ACC112 (cell line): ENCODE measurements around the gene LATS2.
A peak's percentile ranks its signal among the peaks of the same experiment; 100 is the strongest.
"Not testable (repeated sequence)": the region's sequence is repeated elsewhere in the genome, so short reads cannot be mapped to it uniquely, and the experiment has no call there.

Source experiments
- H2AFZ ChIP-seq: fragments of 200-600 bp; sonication (generic); one replicate; pipeline ENCODE4 v1.6.0; 2017; ENCODE audit warnings: antibody characterized with exemption, low read length; ENCODE audit not compliant: unreplicated experiment
- H3K27ac ChIP-seq: fragments of 200-600 bp; sonication (generic); 2 replicates; pipeline ENCODE4 v1.5.1; 2014; ENCODE audit warnings: low read depth, mild to moderate bottlenecking, antibody characterized with exemption, low read length, moderate library complexity
- H3K27me3 ChIP-seq: fragments of 200-600 bp; sonication (generic); 2 replicates; pipeline ENCODE4 v1.6.1; 2014; ENCODE audit warnings: mild to moderate bottlenecking, antibody characterized with exemption, low read length, moderate library complexity, mixed read lengths; ENCODE audit not compliant: insufficient read depth
- H3K36me3 ChIP-seq: fragments of 200-600 bp; sonication (generic); 2 replicates; pipeline ENCODE4 v1.6.1; 2016; ENCODE audit warnings: mild to moderate bottlenecking, antibody characterized with exemption, low read length, moderate library complexity, mixed read lengths; ENCODE audit not compliant: insufficient read depth
- H3K4me1 ChIP-seq: fragments of 200-600 bp; sonication (generic); one replicate; pipeline ENCODE4 v1.6.1; 2016; ENCODE audit warnings: low read length, mixed read lengths; ENCODE audit not compliant: insufficient read depth, unreplicated experiment, control insufficient read depth
- H3K4me3 ChIP-seq: fragments of 200-600 bp; sonication (generic); 2 replicates; pipeline ENCODE4 v1.5.1; 2014; ENCODE audit warnings: mild to moderate bottlenecking, low read depth, low read length
- H3K79me2 ChIP-seq: fragments of 200-600 bp; sonication (generic); one replicate; pipeline ENCODE4 v1.6.0; 2016; ENCODE audit warnings: low read length; ENCODE audit not compliant: control insufficient read depth, unreplicated experiment, insufficient read depth

The LATS2 gene

DNA sequence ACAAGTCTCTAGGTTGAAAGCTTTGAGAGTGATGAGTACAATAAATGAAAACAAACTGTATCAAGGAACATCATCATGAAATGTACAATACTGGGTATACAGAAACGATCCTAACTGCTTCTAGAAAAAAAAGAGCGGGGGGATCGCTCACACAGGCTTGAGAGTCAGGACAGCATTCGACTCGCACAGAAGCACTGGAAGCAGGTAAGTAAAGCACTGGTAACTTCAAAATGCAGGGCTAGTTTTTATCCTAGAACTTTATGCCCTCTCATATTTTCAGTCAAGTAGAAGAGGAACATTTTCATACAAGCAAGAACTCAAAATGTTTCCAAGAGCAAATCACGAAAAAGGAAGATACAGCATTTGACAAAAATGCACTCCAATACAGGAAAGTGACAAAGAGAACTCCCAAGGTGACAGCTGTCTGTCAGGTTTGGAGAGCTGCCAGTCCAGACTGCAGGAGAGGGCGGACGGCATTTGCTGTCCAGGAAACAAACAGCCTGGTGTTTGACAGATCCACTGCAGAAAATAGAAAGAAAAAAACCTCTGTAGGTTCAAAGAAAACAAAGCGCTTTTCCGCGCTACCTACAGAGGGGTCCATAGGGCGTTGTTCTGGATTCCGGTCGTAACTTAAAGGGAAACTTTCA is 100.6 kb downstream of the LATS2 start:
- peak overlapping the region; percentile 63 for H3K4me3 ChIP-seq
- no peaks in the 10 kb centered on the region for H3K36me3 ChIP-seq
- H3K4me1 ChIP-seq, result peaks cover 6% of the 10 kb centered on the region
- no peak overlapping the region for H3K27ac ChIP-seq
- H3K27me3 ChIP-seq, result no peaks in the 10 kb centered on the region
- H3K79me2 ChIP-seq, result no peaks in the 10 kb centered on the region
- no peak overlapping the region for H2AFZ ChIP-seq

DNA sequence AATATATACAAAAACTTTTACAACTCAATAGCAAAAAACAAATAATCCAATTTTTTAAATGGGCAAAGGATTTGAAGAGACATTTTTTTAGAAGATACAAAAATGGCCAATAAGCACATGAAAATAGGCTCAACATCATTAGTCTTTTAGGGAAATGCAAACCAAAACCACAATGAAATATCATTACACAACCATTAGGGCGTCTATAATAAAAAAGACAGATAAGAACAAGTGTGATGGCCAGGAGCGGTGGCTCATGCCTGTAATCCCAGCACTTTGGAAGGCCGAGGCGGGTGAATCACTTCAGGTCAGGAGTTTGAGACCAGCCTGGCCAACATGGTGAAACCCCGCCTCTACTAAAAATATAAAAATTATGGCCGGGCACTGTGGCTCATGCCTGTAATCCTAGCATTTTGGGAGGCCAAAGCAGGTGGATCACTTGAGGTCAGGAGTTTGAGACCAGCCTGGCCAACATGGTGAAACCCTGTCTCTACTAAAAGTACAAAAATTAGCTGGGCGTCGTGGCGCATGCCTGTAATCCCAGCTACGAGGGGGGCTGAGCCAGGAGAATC is 104.3 kb downstream of the LATS2 start:
- not testable (repeated sequence) for H3K79me2 ChIP-seq, H3K4me1 ChIP-seq, H3K27me3 ChIP-seq, H3K27ac ChIP-seq, H3K4me3 ChIP-seq, H2AFZ ChIP-seq, H3K36me3 ChIP-seq

DNA sequence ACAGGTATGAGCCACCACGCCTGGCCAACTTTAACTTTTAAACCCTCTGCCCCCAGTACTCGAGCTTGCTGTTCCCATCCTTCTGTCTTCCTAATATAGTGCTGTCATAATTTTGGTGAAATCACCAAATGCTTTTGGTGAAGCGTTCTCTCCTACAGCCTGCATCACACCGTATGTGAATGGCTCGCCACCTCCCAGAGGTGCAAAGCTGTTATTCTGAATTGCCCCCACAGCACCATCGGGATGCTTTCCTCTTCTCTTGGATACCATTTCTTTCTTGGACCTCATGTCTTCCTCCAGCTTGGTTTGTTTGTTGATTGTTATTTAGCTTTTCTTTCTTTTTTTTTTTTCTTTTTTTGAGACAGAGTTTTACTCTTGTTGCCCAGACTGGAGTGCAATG is 105.9 kb downstream of the LATS2 start:
- Histone ChIP-seq H3K79me2 (no peaks in the 10 kb centered on the region), H3K4me3 (no peak overlapping the region)

DNA sequence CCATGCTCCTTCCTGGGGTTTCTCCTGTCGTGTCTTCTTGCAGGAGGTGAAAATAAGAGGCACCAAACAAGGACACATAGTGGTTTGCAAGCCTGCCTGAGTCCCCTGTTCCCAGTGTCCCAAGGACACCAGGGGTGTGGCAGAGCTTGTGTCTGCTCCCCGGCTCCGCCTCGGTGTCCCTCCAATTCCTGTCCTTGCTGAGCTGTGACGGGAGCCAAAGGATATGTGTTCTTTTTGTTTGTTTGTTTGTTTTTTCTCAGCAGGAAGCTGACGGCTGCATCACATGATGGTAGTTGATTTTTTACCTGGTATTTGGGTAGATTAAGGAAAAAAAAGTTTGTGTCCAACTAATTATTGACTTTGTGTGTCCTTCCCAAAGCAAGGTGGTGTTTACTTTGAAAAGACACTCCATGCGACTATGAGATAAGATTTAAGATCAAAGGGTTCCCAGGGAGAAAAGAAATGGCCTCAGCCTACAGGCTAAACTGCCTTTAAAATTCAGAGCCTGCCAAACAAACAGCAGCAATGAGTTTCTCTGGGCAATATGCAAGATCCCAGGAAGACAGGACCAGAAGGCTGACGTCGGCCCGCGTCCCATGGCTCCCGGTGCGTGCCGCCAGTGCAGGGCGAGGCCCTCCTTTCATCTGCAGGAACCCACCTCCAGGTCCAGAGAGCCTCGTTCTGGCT is 108.0 kb downstream of the LATS2 start:
- no peak overlapping the region for H3K27ac ChIP-seq
- H3K27me3 ChIP-seq, result no peaks in the 10 kb centered on the region
- no peak overlapping the region for H2AFZ ChIP-seq
- H3K4me1 ChIP-seq, result no peaks in the 10 kb centered on the region
- H3K79me2 ChIP-seq, result no peaks in the 10 kb centered on the region
- no peaks in the 10 kb centered on the region for H3K36me3 ChIP-seq
- no peak overlapping the region for H3K4me3 ChIP-seq

More for the DNA sequence above, 105.9 kb downstream of the LATS2 start:
- Histone ChIP-seq H3K36me3 (no peaks in the 10 kb centered on the region), H2AFZ (no peak overlapping the region), H3K27ac (no peak overlapping the region), H3K4me1 (peaks cover 1% of the 10 kb centered on the region), H3K27me3 (no peaks in the 10 kb centered on the region)

DNA sequence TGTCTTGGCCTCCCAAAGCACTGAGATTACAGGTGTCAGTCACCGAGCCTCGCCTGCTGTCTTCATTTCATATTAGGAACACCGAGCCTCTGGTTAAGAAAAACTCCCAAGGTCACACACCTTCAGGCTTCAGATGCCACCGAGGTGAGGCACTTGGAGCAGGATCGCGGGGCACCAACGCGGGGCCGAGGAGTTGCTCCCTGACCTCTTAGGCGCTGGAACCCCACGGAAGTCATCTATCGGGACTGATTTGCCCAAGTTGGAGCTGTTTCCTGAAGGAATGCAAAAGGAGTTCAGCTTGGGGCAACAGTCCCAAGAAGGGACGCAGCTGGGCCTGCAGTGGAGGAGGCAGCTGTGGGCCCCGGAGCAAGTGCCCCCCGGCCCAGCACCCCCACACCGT is 108.5 kb downstream of the LATS2 start:
- Histone ChIP-seq H3K4me3 (no peak overlapping the region), H3K27ac (no peak overlapping the region), H3K27me3 (no peaks in the 10 kb centered on the region), H2AFZ (no peak overlapping the region), H3K79me2 (no peaks in the 10 kb centered on the region), H3K36me3 (no peaks in the 10 kb centered on the region), H3K4me1 (no peaks in the 10 kb centered on the region)

DNA sequence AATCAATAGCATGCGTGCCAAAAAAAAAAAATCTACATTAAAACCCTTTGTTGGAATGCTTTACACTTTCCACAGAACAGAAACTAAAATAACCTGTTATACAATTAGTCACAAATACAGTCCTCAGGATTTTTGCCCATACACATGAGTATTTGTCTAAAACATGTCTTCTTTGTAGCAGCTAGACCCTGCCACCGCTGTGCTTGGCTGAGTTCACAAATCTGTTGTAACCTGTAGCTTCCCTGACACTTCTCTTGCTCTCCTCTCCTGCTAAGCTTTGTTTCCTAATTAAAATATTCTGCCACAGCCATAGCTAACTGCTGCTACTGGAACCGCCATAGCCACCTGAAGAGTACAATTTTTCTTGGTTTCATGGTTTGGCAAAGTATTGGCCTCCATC is 113.4 kb downstream of the LATS2 start:
- not testable (repeated sequence) for H2AFZ ChIP-seq, H3K36me3 ChIP-seq, H3K4me3 ChIP-seq, H3K27me3 ChIP-seq, H3K79me2 ChIP-seq, H3K4me1 ChIP-seq, H3K27ac ChIP-seq

DNA sequence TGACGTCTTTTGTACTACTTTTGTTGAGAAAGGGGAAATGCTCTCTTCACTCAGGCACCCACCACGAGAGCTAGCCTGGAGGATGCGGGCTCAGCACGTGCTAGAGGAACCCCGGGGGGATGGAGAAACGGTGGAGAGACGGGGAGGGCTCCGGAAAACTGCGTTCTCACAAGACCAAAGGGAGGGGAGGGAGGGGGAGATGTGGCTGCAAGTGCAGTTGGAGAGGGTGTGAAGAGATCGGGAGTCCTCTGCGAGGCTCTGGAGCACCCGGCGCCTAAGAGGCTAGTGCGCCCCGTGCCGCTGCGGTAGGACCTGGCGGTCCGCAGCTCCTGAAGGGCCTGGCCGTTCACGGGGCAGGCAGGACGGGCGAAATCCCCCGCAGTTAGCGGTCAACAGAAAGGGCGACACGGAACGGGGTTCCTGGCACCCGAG is 115.4 kb downstream of the LATS2 start:
- H3K36me3 ChIP-seq, result no peaks in the 10 kb centered on the region
- H3K4me3 ChIP-seq, result peak overlapping the region; percentile 29; the same call in 1 of the 2 replicates
- no peak overlapping the region for H3K27ac ChIP-seq
- H3K4me1 ChIP-seq, result peaks cover 5% of the 10 kb centered on the region
- H3K27me3 ChIP-seq, result no peaks in the 10 kb centered on the region
- H2AFZ ChIP-seq, result peak overlapping the region; percentile 56
- no peaks in the 10 kb centered on the region for H3K79me2 ChIP-seq

DNA sequence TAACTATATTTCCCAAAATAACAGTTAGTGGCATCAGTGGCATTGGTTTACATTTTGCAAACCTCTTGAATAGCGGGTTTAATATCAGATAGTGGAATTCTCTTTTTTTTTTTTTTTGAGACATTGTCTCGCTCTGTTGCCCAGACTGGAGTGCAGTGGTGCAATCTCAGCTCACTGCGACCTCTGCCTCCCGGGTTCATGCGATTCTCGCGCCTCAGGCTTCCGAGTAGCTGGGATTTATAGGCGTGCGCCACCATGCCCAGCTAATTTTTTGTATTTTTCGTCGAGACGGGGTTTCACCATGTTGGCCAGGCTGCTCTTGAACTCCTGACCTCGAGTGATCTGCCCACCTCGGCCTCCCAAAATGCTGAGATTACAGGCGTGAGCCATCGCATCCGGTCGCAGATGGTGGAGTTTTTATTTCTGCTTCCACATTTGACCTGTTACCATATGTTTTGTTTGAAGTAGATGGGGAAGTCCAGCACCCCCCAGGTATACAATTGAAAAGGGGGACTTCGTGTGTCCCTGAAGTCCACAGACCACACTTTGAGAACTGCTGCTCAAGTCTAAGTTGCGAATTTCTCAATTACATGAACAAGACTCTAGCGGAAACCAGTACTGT is 118.3 kb downstream of the LATS2 start:
- Histone ChIP-seq H2AFZ (no peak overlapping the region), H3K27ac (peak overlapping the region; percentile 84), H3K79me2 (no peaks in the 10 kb centered on the region), H3K4me3 (no peak overlapping the region), H3K36me3 (no peaks in the 10 kb centered on the region), H3K4me1 (peaks cover 15% of the 10 kb centered on the region), H3K27me3 (no peaks in the 10 kb centered on the region)

DNA sequence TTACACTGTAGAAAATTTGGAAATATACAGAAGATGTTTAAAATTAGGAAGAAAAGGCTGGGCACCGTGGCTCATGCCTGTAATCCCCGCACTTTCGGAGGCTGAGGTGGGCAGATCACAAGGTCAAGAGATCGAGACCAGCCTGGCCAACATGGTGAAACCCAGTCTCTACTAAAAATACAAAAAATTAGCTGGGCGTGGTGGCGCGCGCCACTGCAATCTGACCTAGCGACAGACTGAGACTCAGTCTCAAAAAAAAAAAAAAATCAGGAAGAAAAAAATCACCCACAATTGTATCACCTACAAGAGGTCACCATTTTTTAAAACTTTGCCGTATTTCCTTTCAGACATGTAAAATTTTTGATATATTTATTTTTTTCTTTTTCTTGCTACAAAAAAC is 120.9 kb downstream of the LATS2 start:
- H2AFZ ChIP-seq, H3K4me3 ChIP-seq, H3K27me3 ChIP-seq, H3K79me2 ChIP-seq, H3K36me3 ChIP-seq: not testable (repeated sequence)
- Histone ChIP-seq H3K4me1 (peaks cover 15% of the 10 kb centered on the region), H3K27ac (peak overlapping the region; percentile 38; the same call in 1 of the 2 replicates)

DNA sequence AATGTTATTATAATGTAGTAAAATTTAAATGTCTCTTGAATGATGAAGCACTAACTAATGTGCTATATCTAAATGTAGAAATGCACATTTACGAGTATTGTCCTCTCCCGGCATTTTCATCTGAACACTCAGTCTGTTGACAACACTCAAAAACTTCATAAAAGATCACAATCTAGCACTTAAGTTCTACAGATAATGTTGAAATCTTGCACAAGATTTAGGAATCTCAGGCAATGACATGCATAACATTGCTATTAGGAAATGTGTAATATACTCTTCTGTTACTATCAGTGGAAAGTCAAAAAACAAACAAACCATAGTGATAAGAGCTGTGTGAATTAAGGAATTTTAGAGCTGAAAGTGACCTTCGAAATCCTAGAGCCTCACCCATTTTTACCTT is 121.3 kb downstream of the LATS2 start:
- Histone ChIP-seq H3K4me1 (peaks cover 15% of the 10 kb centered on the region), H3K27ac (peak overlapping the region; percentile 38; the same call in 1 of the 2 replicates), H3K27me3 (no peaks in the 10 kb centered on the region), H3K36me3 (no peaks in the 10 kb centered on the region), H2AFZ (peak overlapping the region; percentile 51), H3K4me3 (no peak overlapping the region), H3K79me2 (no peaks in the 10 kb centered on the region)
